OCI-LY7 (cell line): ENCODE measurements around the gene GPRC5A. TPM values are rescaled to one million over a fixed set of nuclear protein-coding genes. Genes with fewer than 3 reads are reported as not detected.

Source experiments
- BruUV-seq: library from RNA; stranded (reverse); fragments of 400-500 nt; replicated peaks from 2 replicates; lab custom pipeline; 2021; lab: Mats Ljungman, UMichigan
- CTCF ChIA-PET: fragments of 300-600 bp; sonication (Branson Sonifier 250); formaldehyde crosslinking; loops from one replicate; lab custom pipeline; 2022; ENCODE audit warnings: antibody characterized with exemption; ENCODE audit not compliant: unreplicated experiment; lab: Charles Lee
- POLR2A ChIA-PET: fragments of 300-600 bp; sonication (Branson Sonifier 250); formaldehyde crosslinking; loops from one replicate; lab custom pipeline; 2022; ENCODE audit warnings: antibody characterized with exemption; lab: Charles Lee
- DNase-seq: peaks from one replicate; pipeline ENCODE4 v3.0.0-alpha.2; 2015; ENCODE audit warnings: low spot score
- H2AFZ ChIP-seq: fragments of 200-600 bp; sonication (generic), shearing (Covaris generic); 2 replicates; pipeline ENCODE4 v1.6.1; 2014; ENCODE audit warnings: mild to moderate bottlenecking, antibody characterized with exemption, low read length, moderate library complexity
- H3K27ac ChIP-seq: fragments of 200-600 bp; sonication (generic); 2 replicates; pipeline ENCODE4 v1.5.1; 2014; ENCODE audit warnings: mixed run types, low read depth, mild to moderate bottlenecking, moderate library complexity, low read length, inconsistent platforms; ENCODE audit not compliant: poor library complexity, severe bottlenecking
- H3K36me3 ChIP-seq: fragments of 200-600 bp; sonication (generic); 2 replicates; pipeline ENCODE4 v1.6.1; 2014; ENCODE audit warnings: mild to moderate bottlenecking, antibody characterized with exemption, low read length, moderate library complexity, mixed read lengths; ENCODE audit not compliant: insufficient read depth
- H3K4me1 ChIP-seq: fragments of 200-600 bp; sonication (generic); 2 replicates; pipeline ENCODE4 v1.5.1; 2014; ENCODE audit warnings: mild to moderate bottlenecking, low read length; ENCODE audit not compliant: insufficient read depth, poor library complexity, severe bottlenecking
- H3K4me2 ChIP-seq: fragments of 200-600 bp; sonication (generic); 2 replicates; pipeline ENCODE4 v1.6.1; 2014; ENCODE audit warnings: mild to moderate bottlenecking, low read length
- H3K4me3 ChIP-seq: fragments of 200-600 bp; sonication (generic); 2 replicates; pipeline ENCODE4 v1.5.1; 2014; ENCODE audit warnings: mild to moderate bottlenecking, low read depth, low read length; ENCODE audit not compliant: poor library complexity, severe bottlenecking
- H3K79me2 ChIP-seq: fragments of 200-600 bp; sonication (generic); 2 replicates; pipeline ENCODE4 v1.6.1; 2016; ENCODE audit warnings: low read depth, mild to moderate bottlenecking, low read length, moderate library complexity, mixed read lengths; ENCODE audit not compliant: insufficient read depth
- H3K9me2 ChIP-seq: fragments of 200-600 bp; sonication (generic); 2 replicates; pipeline ENCODE4 v1.6.1; 2016; ENCODE audit warnings: mild to moderate bottlenecking, low read length, mixed read lengths; ENCODE audit not compliant: insufficient read depth
- H3K9me3 ChIP-seq: fragments of 200-600 bp; sonication (generic); 2 replicates; pipeline ENCODE4 v1.6.1; 2014; ENCODE audit warnings: mild to moderate bottlenecking, mixed run types, low read length, mixed read lengths
- H4K20me1 ChIP-seq: fragments of 200-600 bp; sonication (generic); 2 replicates; pipeline ENCODE4 v1.6.1; 2014; ENCODE audit warnings: mild to moderate bottlenecking, antibody characterized with exemption, low read length, moderate library complexity, mixed read lengths; ENCODE audit not compliant: insufficient read depth
- EZH2phosphoT487 ChIP-seq: fragments of 200-600 bp; sonication (generic); IDR thresholded peaks from 2 replicates; pipeline ENCODE4 v1.6.1; 2018; ENCODE audit warnings: low read depth, borderline replicate concordance, mild to moderate bottlenecking, mixed run types, antibody characterized with exemption, low read length, moderate library complexity, mixed read lengths
- intact Hi-C: fragments of 100-400 bp; cut with micrococcal nuclease; formaldehyde crosslinking; loops from one replicate; pipeline ENCODE4 v1.10.0; 2022; ENCODE audit not compliant: unreplicated experiment
- total RNA-seq, 2 experiments: library from RNA; depleted of rRNA in 1 of 2; stranded (reverse); fragments of >200 nt in 1 of 2; shearing (Covaris generic) in 1 of 2; gene quantifications; 2 replicates each; pipeline ENCODE4 v1.2.3, GENCODE V29; 2014 to 2022
- TF ChIP-seq, protein P1 (sequence below): fragments of 200-600 bp; sonication (generic); conservative IDR thresholded peaks from 2 replicates; pipeline ENCODE4 v1.5.1; 2014; ENCODE audit warnings: mild to moderate bottlenecking, antibody characterized with exemption, low read length, moderate library complexity, mixed read lengths

Gene GPRC5A
- total RNA-seq, 2 experiments from 2014 or later: 0.25 TPM; not detected in 1

DNA sequence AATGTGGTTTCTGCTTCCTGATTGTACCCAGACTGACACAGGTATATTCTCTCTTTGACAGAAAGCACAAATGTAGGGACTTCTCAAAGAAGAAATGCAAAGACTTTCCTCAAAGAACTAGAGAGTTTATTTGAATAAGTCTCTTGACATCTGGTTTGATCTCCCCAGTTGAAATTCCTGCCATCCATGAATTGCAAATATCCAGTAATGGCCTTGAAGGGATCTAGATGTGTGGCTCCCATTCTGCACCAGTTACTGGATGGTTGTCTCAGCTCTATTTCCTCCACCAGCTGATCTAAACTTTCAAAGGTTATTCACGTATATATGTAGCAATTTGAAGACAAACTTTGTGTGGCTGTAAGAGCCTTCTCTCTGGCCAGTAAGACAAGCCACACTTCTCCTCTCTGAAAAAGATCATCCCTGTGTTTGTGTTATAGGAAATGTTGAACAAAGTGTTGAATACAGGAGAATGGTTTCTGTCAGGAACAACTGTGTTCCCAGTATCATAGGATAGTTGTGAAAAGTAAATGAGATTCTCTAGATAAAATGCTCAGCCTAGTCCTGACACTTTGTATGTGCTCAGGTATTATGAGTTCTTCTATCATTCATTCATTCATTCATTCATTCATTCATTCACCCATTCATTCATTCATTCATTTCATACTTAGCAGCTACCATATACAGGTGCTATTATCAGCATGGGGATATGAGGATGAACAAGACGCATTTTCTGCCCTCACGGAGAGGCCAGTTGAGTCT, 22.7 kb upstream of the GPRC5A start:
- intact Hi-C loops: no loop called here
- no peak for TF ChIP-seq EZH2phosphoT487
- Histone ChIP-seq H4K20me1 (no peaks in the 10 kb centered on the region), H3K9me3 (no peaks in the 10 kb centered on the region), H3K36me3 (no peaks in the 10 kb centered on the region), H3K27ac (no peak overlapping the region), H3K4me1 (no peaks in the 10 kb centered on the region), H3K9me2 (no peaks in the 10 kb centered on the region), H2AFZ (no peak overlapping the region), H3K79me2 (no peaks in the 10 kb centered on the region), H3K4me2 (no peak overlapping the region), H3K4me3 (no peak overlapping the region)
- DNase-seq: no peak
- POLR2A ChIA-PET: interaction anchor here (0.7 kb wide), 2 partner anchors 327 to 976 kb away, joined by 4 read pairs; partner anchors contain the start of gene EMP1
- no TSS peak for BruUV-seq
- CTCF ChIA-PET: no interaction called here

DNA sequence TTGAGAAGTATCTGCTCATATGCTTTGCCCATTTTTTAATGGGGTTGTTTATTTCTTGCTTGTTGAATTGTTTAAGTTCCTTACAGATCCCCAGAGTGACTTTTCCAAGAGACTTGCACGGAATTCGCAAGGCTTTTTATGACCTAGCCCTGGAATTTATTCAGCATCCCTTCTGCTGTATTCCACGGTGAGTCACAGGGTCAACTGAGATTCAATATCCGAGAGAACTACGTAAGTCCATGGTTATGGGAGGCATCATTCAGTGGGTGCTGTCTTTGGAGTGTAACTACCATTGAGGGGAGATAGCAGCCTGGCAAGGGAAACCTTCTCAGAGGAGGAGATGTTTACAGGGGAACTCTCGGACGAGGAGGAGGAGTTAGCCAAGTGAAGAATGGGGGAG, 20.9 kb upstream of the GPRC5A start:
- Histone ChIP-seq H3K27ac (no peak overlapping the region), H3K4me1 (peaks cover 2% of the 10 kb centered on the region), H3K4me3 (no peak overlapping the region), H3K9me3 (no peaks in the 10 kb centered on the region), H3K4me2 (no peak overlapping the region), H3K79me2 (no peaks in the 10 kb centered on the region), H3K9me2 (no peaks in the 10 kb centered on the region), H3K36me3 (no peaks in the 10 kb centered on the region), H2AFZ (no peak overlapping the region), H4K20me1 (no peaks in the 10 kb centered on the region)
- DNase-seq: no peak
- ChIA-PET POLR2A (no interaction called here), CTCF (no interaction called here)
- TF ChIP-seq, protein P1, sequence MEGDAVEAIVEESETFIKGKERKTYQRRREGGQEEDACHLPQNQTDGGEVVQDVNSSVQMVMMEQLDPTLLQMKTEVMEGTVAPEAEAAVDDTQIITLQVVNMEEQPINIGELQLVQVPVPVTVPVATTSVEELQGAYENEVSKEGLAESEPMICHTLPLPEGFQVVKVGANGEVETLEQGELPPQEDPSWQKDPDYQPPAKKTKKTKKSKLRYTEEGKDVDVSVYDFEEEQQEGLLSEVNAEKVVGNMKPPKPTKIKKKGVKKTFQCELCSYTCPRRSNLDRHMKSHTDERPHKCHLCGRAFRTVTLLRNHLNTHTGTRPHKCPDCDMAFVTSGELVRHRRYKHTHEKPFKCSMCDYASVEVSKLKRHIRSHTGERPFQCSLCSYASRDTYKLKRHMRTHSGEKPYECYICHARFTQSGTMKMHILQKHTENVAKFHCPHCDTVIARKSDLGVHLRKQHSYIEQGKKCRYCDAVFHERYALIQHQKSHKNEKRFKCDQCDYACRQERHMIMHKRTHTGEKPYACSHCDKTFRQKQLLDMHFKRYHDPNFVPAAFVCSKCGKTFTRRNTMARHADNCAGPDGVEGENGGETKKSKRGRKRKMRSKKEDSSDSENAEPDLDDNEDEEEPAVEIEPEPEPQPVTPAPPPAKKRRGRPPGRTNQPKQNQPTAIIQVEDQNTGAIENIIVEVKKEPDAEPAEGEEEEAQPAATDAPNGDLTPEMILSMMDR: no peak
- no peak for TF ChIP-seq EZH2phosphoT487
- BruUV-seq: no TSS peak
- intact Hi-C loops: no loop called here

DNA sequence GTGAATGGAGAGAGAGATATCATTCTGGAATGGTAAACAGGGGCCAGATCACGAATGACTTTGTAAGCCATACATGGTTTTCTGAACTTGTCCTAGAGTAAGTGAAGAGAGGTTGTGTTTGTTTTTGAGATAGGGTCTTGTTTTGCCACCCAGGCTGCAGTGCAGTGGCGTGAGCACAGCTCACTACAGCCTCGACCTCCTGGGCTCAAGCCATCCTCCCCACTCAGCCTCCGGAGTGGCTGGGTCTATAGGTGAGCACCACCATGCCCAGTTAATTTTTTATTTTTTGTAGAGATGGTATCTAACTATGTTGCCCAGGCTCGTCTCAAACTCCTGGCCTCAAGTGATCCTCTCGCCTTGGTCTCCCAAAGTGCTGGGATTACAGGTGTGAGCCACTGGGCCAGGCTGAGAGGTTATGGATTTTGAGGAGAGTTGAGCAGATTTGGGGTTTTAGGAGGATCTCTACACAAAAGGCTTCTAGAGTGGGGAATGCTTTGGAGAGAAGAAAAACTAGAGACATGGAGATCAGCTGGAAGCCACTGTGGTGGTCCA, 19.7 kb upstream of the GPRC5A start:
- ChIA-PET CTCF (no interaction called here), POLR2A (interaction anchor here (0.7 kb wide), 1 partner anchor 14 kb away, joined by 3 read pairs; no protein-coding TSS in a partner anchor)
- peaks cover 2% of the 10 kb centered on the region for H3K4me1 ChIP-seq
- no peak overlapping the region for H3K4me3 ChIP-seq
- no peak overlapping the region for H2AFZ ChIP-seq
- TF ChIP-seq, protein P1: no peak
- TF ChIP-seq EZH2phosphoT487: no peak
- no peaks in the 10 kb centered on the region for H3K9me2 ChIP-seq
- H3K79me2 ChIP-seq: no peaks in the 10 kb centered on the region
- DNase-seq: no peak
- no peaks in the 10 kb centered on the region for H3K9me3 ChIP-seq
- no peak overlapping the region for H3K27ac ChIP-seq
- intact Hi-C loops: no loop called here
- H3K36me3 ChIP-seq: no peaks in the 10 kb centered on the region
- no peak overlapping the region for H3K4me2 ChIP-seq
- no peaks in the 10 kb centered on the region for H4K20me1 ChIP-seq
- BruUV-seq: no TSS peak
